HG02763 (cell line): ENCODE results near the gene RNASEH1.
"Not testable (repeated sequence)": the region's sequence is repeated elsewhere in the genome, so short reads cannot be mapped to it uniquely, and the experiment has no call there.

ENCODE experiments used
- ATAC-seq: cut with Tn5 transposase; IDR thresholded peaks from one replicate; pipeline ENCODE4 v1.9.1; 2021; ENCODE audit warnings: mild to moderate bottlenecking, moderate library complexity; ENCODE audit not compliant: unreplicated experiment

RNASEH1 gene

DNA sequence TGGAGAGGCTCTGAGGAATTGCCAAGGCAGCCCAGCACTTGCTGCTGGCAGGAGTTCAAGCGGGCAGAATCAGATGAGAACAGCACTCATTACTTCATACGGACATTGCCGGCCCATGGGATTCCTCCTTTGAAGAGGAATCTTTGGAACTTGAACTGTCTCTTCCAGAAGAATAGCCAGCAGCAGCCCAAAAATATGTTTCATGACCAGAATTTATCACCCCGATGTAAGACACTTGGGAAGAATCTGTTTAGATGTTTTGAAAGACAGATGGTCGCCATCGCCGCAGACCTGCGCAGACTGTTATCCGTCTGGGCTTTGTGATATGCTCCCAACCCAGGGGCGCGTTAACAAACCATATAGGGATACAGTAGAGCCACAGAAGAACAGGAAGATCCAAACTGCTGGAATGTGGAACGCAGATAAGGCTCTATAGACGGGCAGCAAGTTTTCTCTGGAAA lies 35.1 kb downstream of the RNASEH1 start:
- ATAC-seq: no peak

DNA sequence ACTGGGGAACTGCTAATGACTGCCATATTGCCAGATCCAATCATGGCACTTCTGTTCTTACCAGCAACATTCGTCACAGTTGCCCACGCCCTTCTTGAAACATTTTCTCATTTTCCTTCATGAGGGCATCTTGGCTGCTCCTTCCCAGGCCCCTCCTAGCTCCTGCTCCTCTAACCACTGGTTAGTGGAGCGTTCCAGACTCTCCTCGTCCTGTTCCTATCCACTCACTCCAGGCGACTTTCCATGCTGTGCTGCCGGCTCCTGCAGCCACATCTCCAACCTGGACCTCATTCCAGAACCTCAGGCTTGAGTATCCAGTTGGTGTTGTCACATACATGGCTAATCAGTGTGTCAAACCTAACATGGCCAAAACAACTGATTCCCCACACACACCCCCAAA lies 37.5 kb downstream of the RNASEH1 start:
- ATAC-seq: no peak

DNA sequence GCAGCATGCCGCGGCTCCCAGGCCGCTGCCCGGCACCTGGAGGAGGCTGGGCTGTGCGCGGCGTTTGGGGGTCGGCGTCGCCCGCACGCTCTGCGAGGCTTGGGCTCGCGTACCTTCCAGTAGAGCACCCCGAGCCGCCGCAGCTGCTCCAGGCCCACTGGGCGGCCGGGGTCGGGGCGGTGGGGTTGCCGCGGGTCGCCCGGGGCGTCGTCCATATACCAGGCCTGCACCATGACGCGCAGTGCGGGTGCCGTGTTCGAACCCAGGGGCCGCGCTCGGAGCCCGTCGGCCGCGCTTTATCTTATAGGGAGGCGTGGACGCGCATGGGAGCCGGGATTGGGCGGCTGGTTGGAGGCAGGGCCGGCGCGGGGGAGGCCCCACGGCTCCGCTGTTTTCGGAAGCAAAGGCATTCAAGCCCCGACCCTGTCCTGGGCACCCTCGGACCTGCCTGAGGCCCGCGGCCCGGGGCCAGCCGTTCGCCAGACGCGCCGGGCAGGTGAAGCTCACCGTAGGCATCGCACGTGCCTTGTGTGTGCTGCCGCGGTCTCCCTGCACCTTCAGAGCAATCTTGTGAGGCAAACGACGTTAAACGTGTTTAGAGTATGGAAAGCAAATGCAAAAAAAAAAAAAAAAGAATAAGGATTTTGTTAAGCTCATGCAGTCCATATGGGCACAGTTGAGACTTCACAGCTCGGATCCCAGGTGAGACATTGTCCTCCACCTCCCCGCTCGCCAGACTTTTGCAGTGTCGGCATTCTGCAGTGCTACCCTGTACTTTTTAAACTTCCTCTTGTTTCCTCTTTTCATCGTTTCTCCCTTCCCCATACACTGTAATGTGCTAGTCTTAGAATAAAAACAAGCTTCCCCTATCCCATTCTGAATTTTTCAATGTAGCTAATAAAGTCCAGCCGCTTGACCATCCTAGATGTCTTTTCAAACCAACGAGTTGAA lies 38.6 kb downstream of the RNASEH1 start, which contains the start of gene ADI1:
Gene ADI1, minus strand, starts transcription at position 277 of the 951 bp plus-strand sequence. Its CDS starts 44 bp downstream, at position 233.
- peak; percentile 48 for ATAC-seq

DNA sequence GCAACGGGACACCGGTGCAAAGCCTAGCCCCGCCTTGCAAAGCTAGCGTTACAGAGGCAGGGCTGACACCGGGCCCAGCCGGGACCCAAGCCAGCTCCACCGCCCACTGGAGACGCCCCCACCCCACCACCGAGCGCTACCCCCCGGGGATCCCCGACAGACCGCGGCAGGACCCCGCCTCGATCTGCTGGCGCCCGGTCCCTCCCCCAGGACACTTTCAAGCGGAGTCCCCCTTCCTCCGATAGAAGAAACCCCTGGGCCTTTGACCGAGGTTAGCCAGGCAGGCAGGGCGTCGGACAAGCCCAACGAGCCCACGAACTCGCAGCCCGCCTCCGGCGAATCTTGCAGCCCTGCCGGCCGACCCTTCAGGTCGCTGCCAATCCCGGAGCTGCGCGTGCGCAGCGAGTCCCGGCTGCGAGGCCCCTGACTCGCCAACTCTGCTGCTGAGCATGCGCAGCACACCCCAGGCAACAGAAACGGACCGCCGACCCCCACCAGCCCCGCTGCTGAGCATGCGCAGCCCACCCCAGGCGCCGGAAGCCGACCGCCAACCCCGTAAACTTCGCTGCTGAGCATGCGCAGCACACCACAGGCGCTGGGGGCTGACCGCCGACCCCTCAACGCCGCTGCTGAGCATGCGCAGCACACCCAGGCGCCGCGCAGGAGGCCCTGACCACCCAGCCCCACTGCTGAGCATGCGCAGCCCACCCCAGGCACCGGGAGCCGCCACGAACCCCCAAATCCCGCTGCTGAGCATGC lies 39.5 kb downstream of the RNASEH1 start:
- peak; percentile 86 for ATAC-seq

DNA sequence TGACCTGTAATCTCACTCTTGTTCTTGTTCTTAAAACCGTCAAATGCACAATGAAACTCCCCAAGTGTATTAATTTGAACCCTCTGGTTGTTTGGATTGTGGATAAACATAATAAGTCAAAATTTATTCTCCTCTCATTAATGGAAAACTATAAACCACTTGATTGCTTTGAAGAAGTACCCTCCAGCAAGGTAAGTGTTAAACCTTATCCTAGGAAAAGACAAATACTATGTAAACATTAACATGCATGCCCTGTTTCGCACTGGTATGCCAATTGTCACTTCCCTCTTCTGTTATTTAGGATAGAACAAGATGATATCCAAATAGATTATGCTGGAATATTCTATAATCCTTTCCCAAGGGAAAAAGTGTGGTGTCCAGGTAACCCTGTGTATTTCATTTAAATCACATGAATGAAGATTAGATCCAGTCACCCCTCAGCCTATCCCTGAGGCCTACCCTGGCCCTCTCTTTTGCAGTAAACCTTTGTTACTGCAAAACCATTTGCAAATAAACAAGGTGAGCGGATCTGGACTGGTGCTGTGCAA lies 40.1 kb downstream of the RNASEH1 start:
- no peak for ATAC-seq

DNA sequence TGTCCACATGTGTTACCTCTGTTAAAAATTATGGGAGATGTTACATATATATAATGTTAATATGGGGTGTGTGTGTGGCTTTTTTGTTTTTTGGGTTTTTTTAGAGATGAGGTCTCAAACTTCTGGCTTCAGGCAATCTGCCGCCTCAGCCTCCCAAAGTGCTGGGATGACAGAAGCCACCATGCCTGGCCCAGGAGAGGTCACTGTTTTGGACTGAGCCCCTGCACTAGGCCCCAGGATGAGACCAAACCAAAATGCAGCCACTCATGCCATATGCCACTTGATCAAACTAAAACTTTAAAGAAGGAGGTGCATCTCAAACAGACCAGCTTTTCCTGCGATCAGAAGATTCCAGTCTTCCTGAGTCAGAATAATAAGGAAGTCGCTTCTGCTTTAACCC lies 41.3 kb downstream of the RNASEH1 start:
- ATAC-seq: no peak

DNA sequence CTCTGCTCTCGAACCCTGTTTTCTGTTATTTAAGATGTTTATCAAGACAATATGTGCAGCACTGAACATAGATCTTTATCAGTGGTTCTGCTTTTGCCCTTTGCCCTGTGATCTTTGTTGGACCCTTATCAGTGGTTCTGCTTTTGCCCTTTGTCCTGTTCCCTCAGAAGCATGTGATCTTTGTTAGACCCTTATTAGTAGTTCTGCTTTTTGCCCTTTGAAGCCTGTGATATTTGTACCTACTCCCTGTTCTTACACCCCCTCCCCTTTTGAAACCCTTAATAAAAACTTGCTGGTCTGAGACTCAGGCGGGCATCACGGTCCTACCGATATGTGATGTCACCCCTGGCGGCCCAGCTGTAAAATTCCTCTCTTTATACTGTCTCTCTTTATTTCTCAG lies 42.7 kb downstream of the RNASEH1 start:
- not testable (repeated sequence) for ATAC-seq

DNA sequence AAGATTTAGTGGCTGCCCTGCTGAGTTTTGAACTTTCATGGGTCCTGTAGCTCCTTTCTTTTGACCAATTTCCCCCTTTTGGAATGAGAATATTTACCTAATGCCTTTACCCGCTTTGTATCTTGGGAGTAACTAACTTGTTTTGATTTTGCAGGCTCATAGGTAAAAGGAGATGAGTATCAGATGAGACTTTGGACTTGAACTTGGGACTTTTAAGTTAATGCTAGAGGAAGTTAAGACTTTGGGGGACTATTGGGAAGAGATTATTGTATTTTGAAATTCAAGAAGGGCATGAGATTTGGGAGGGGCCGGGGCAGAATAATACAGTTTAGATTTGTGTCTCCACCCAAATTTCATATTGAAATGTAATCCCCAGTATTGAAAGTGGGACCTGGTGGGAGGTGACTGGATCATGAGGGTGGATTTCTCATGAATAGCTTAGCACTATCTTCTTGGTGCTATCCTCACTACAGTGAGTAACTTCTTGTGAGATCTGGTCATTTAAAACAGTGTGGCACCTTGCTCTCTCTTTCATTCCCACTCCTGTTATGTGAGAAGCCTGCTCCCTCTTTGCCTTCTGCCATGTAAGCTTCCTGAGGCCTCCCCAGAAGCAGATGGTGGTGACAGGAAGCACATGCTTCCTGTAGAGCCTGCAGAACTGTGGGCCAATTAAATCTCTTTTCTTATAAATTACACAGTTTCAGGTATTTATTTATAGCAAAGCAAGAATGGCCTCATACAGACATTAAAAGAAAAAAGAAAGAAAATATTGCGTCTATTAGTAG lies 44.9 kb downstream of the RNASEH1 start:
- ATAC-seq: no peak

DNA sequence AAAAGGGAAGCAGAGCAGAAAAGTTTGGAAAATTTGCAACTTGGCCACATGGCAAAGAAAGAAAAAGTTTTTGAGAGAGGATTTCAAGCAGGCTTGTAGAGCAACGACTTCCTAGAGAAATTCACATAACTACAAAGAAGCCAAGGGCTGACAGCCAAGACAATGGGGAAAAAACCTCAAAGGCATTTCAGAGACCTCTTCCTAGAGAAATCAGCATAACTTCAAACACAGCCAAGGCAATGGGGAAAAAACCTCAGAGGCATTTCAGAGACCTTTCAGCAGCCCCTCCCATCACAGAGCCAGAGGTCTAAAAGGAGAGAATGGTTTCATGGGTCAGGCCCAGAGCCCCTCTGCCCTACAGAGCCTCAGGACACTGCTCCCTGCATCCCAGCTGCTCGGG lies 46.0 kb downstream of the RNASEH1 start:
- ATAC-seq: no peak

DNA sequence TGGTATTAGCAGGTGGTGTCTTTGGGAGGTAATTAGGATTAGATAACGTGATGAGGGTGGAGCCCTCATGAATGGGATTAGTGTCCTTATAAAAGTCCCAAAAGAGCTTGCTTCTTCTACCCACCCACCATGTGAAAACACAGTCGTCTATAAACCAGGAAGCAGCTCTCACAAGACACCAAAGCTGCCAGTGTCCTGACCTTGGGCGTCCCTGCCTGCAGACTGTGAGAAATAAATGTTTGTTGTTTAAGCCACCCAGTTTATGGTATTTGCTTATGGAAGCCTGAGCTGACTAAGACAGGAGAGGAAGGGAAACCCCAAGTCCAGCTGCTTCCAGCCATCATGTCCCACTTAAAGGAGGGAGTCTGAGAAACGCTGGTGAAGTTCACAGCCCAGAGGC lies 52.4 kb downstream of the RNASEH1 start:
- ATAC-seq: no peak

DNA sequence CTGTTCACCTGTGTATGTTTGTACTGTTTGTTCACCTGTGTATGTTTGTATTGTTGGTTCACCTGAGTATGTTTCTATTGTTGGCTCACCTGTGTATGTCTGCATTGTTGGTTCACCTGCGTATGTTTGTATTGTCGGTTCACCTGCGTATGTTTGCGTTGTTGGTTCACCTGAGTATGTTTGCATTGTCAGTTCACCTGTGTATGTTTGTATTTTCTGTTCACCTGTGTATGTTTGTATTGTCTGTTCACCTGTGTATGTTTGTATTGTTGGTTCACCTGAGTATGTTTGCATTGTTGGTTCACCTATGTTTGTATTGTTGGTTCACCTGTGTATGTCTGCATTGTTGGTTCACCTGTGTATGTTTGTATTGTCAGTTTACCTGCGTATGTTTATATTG lies 53.4 kb downstream of the RNASEH1 start:
- ATAC-seq: no peak

DNA sequence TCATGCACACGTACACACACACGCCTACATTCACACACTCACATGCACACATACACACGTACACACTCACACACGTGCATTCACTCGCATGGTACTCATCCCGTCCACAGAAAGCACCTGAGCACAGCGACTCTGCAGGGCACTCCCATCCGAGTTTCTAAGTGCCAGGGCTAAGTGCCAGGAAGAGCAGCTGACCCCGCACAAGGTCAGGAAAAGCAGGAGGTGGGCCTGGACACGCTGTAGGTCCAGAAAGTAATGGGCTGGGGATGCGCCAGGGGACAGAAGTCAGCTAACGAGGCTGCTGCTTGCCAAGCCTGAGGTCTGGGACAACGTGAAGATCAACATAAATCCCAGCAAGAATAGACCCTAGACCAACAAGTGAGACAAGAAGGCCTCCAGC lies 54.6 kb downstream of the RNASEH1 start:
- ATAC-seq: no peak

DNA sequence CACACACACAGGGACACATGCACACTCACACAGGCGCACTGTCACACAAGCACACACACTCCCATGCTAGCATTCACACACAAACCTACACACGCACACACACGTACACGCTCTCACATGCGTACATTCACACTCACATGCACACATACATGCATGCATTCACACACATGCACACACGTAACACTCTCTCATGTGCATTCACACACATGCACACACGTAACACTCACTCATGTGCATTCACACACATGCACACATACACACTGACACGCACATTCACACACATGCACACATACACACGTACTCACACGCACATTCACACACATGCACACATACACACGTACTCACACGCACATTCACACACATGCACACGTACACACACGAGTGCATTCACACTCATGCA lies 55.1 kb downstream of the RNASEH1 start:
- no peak for ATAC-seq

DNA sequence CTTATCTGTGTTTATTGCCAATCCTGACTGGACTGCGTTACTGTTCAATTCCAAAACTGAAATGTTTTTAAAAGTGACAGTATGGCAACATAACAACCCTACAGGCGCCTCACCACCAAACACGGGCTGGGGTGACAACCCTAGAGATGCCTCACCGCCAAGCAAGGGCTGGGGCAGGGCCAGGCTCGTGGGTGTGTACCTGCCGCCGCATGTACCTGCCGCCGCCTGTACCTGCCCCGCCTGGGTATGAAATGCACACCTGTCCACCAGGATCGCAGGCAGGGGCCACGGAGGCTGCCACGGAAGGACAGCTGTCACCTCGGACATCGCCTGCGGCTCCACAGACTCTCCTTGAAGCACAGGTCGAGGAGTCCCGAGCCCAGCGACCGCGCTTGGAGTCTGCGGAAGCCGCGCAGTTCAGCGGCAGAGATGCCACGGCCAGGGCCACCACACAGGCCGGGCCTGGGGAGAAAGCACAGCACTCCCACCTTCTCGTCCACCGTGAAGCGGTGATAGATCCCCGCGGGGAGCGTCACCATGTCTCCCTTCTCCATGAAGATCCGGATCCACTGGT lies 57.7 kb downstream of the RNASEH1 start:
- no peak for ATAC-seq

DNA sequence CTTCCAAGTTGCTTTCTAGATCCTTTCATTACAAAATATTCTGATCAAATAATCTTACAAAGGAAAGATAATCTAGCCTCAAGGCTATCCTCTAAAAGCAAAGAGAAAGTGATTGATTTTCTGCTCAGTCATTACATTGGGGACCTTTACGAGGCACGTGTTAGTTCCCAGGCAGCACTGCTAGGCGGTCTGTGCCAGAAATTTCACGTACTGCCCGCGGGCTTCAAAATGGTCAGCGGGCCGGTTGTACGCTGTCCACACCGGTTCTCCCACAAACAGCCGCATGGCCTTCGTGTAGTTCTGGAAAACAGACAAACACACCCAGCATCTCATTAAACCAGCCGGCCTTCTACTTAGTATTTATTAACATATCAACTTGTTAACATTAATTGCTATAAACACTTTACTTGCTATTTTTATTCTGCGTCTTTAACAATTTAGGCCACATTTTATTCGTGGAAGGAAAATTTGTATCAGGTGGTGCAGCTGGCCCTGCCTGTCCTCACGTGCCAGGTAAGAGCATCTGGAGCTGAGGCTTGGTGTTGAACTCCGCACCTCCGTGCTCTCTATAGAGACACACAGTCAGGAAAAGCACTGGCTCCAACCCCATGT lies 59.2 kb downstream of the RNASEH1 start:
- no peak for ATAC-seq

DNA sequence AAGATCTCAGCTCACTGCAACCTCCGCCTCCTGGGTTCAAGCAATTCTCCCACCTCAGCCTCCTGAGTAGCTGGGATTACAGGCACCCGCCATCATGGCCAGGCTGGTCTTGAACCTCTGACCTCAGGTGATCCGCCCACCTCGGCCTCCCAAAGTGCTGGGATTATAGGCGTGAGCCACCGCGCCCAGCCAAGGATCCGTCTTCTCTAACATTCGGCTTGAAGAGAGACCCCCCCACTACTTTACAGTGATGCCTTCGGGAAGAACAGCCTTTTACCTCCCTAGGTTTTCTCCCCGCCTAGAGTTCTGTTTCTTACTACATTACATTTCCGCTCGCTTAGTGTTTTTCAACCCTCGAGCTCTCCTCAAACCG lies 61.4 kb downstream of the RNASEH1 start:
- not testable (repeated sequence) for ATAC-seq
